CD4-positive, alpha-beta T cell treated with Interleukin-15 for 4 hours (primary cell): Measurements from ENCODE around the gene B9D2.
"Not testable (repeated sequence)": the region's sequence is repeated elsewhere in the genome, so short reads cannot be mapped to it uniquely, and the experiment has no call there.

Experiments
- DNase-seq: peaks from one replicate; pipeline ENCODE4 v3.0.0-alpha.2; 2020; ENCODE audit warnings: low spot score

B9D2 gene

GRCh38 chr19:41355035-41355434, 8.9 kb downstream of the B9D2 start:
- DNase-seq, result no peak

GRCh38 chr19:41354343-41354953, 9.5 kb downstream of the B9D2 start:
- DNase-seq, result no peak

- peak; percentile 96 for DNase-seq
These were observed 10.2 kb downstream of the B9D2 start, which contains the start of gene TGFB1 for GRCh38 chr19:41353466-41354342. Gene TGFB1, minus strand, starts transcription at chr19:41353922. Its CDS starts 878 bp downstream, at chr19:41353044.

- peak; percentile 77 for DNase-seq
These were observed 11.1 kb downstream of the B9D2 start for GRCh38 chr19:41352609-41353465.

GRCh38 chr19:41352279-41352608, 11.7 kb downstream of the B9D2 start:
- no peak for DNase-seq

- DNase-seq, result peak; percentile 83
These were observed 12.4 kb downstream of the B9D2 start for GRCh38 chr19:41351339-41352245.

GRCh38 chr19:41350735-41351338, 13.1 kb downstream of the B9D2 start:
- DNase-seq, result no peak

- not testable (repeated sequence) for DNase-seq
These were observed 17.0 kb downstream of the B9D2 start for GRCh38 chr19:41346916-41347315.

- DNase-seq, result no peak
These were observed 19.8 kb downstream of the B9D2 start for GRCh38 chr19:41344162-41344561.

- no peak for DNase-seq
These were observed 22.1 kb downstream of the B9D2 start for GRCh38 chr19:41341669-41342490.

GRCh38 chr19:41339936-41340335, 24.0 kb downstream of the B9D2 start:
- DNase-seq, result no peak

GRCh38 chr19:41335467-41335866, 28.5 kb downstream of the B9D2 start:
- DNase-seq, result no peak

- DNase-seq, result no peak
These were observed 29.2 kb downstream of the B9D2 start for GRCh38 chr19:41334793-41335192.

- DNase-seq, result no peak
These were observed 31.5 kb downstream of the B9D2 start for GRCh38 chr19:41332468-41332867.

GRCh38 chr19:41332000-41332399, 31.9 kb downstream of the B9D2 start:
- no peak for DNase-seq

- no peak for DNase-seq
These were observed 32.8 kb downstream of the B9D2 start for GRCh38 chr19:41330946-41331678.

- no peak for DNase-seq
These were observed 33.5 kb downstream of the B9D2 start for GRCh38 chr19:41330481-41330880.

GRCh38 chr19:41328842-41329225, 35.1 kb downstream of the B9D2 start:
- no peak for DNase-seq

- DNase-seq, result no peak
These were observed 35.6 kb downstream of the B9D2 start for GRCh38 chr19:41328157-41328841.
